ENCODE measurements around the gene FOXN3. TPM values are rescaled to one million over a fixed set of nuclear protein-coding genes. Genes with fewer than 3 reads are reported as not detected.

FOXN3 gene
- total RNA-seq, 1 experiment from 2014 or later, result 8.8 TPM

- ChIA-PET CTCF (no interaction called here), POLR2A (no interaction called here)
- no peak for ATAC-seq
- no peaks in the 10 kb centered on the region for H3K27me3 ChIP-seq (ENCODE audit: control insufficient read depth, insufficient read depth, low read length)
- TF ChIP-seq CTCF (IDR thresholded peaks at IDR 0.05) (no peak), POLR2AphosphoS5 (IDR thresholded peaks at IDR 0.05; ENCODE audit: low read depth, low read length) (no peak), SIN3A (IDR thresholded peaks at IDR 0.05; ENCODE audit: borderline replicate concordance, insufficient read depth, low read depth, low read length) (no peak), TCF7L2 (IDR thresholded peaks at IDR 0.05; ENCODE audit: low read depth, low read length) (no peak)
- TF ChIP-seq, protein P1, sequence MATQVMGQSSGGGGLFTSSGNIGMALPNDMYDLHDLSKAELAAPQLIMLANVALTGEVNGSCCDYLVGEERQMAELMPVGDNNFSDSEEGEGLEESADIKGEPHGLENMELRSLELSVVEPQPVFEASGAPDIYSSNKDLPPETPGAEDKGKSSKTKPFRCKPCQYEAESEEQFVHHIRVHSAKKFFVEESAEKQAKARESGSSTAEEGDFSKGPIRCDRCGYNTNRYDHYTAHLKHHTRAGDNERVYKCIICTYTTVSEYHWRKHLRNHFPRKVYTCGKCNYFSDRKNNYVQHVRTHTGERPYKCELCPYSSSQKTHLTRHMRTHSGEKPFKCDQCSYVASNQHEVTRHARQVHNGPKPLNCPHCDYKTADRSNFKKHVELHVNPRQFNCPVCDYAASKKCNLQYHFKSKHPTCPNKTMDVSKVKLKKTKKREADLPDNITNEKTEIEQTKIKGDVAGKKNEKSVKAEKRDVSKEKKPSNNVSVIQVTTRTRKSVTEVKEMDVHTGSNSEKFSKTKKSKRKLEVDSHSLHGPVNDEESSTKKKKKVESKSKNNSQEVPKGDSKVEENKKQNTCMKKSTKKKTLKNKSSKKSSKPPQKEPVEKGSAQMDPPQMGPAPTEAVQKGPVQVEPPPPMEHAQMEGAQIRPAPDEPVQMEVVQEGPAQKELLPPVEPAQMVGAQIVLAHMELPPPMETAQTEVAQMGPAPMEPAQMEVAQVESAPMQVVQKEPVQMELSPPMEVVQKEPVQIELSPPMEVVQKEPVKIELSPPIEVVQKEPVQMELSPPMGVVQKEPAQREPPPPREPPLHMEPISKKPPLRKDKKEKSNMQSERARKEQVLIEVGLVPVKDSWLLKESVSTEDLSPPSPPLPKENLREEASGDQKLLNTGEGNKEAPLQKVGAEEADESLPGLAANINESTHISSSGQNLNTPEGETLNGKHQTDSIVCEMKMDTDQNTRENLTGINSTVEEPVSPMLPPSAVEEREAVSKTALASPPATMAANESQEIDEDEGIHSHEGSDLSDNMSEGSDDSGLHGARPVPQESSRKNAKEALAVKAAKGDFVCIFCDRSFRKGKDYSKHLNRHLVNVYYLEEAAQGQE (IDR thresholded peaks at IDR 0.05; ENCODE audit: insufficient read depth in 1 of 2, low read depth in 2 of 2, low read length in 1 of 2), result no peak
- H3K4me3 ChIP-seq (ENCODE audit: low read depth in 2 of 2, low read length in 2 of 2), result no peak overlapping the region
- no peaks in the 10 kb centered on the region for H3K36me3 ChIP-seq (ENCODE audit: control insufficient read depth, insufficient read depth, low read length)
- H3K4me1 ChIP-seq (ENCODE audit: control insufficient read depth, insufficient read depth, low read length), result no peaks in the 10 kb centered on the region
- intact Hi-C loops (cut with micrococcal nuclease; ENCODE audit: unreplicated experiment), result no loop called here
- no TSS peak for BruUV-seq (replicated peaks)
- H3K27ac ChIP-seq (ENCODE audit: low read length), result no peak overlapping the region
- no peak for DNase-seq (ENCODE audit: low read depth, low spot score)
- in situ Hi-C loops (cut with HindIII; ENCODE audit: low pct_unique_long_range_greater_than_20kb, low sequenced_read_pairs), result no loop called here
- no peaks in the 10 kb centered on the region for H3K9me3 ChIP-seq (ENCODE audit: control insufficient read depth, insufficient read depth, low read depth, low read length)
Observed at GRCh38 chr14:89408907-89409700, 7.9 kb downstream of the FOXN3 start.

DNA sequence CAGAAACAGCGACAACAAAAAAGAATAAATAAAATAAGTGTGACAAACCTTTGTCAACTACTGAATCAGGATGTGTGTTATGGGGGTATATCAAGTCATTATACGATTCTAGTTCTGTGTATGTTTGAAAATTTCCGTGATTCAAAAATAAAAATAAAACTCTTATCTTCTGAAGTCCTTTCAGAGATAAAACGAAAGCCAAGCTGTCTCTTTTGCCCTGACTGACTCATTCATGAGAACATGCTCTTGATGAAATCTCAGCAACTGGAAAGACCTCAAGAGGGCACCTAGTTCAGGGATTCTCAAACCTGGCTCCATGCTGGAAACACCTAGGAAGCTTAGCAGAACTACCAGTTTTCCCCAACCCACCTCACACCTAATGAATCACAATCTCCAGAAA, 9.2 kb downstream of the FOXN3 start:
- BruUV-seq (replicated peaks), result no TSS peak
- Histone ChIP-seq H3K27me3 (ENCODE audit: control insufficient read depth, insufficient read depth, low read length) (no peaks in the 10 kb centered on the region), H3K27ac (ENCODE audit: low read length) (no peak overlapping the region), H3K4me3 (ENCODE audit: low read depth in 2 of 2, low read length in 2 of 2) (no peak overlapping the region), H3K4me1 (ENCODE audit: control insufficient read depth, insufficient read depth, low read length) (no peaks in the 10 kb centered on the region), H3K9me3 (ENCODE audit: control insufficient read depth, insufficient read depth, low read depth, low read length) (no peaks in the 10 kb centered on the region), H3K36me3 (ENCODE audit: control insufficient read depth, insufficient read depth, low read length) (no peaks in the 10 kb centered on the region)
- POLR2A ChIA-PET, result no interaction called here
- ATAC-seq (no peak), DNase-seq (ENCODE audit: low read depth, low spot score) (no peak)
- CTCF ChIA-PET, result interaction anchor here (0.7 kb wide), 1 partner anchor 488 kb away, joined by 3 read pairs; no protein-coding TSS in a partner anchor
- TF ChIP-seq, protein P1 (IDR thresholded peaks at IDR 0.05; ENCODE audit: insufficient read depth in 1 of 2, low read depth in 2 of 2, low read length in 1 of 2), result no peak
- TF ChIP-seq POLR2AphosphoS5 (IDR thresholded peaks at IDR 0.05; ENCODE audit: low read depth, low read length) (no peak), TCF7L2 (IDR thresholded peaks at IDR 0.05; ENCODE audit: low read depth, low read length) (no peak), CTCF (IDR thresholded peaks at IDR 0.05) (no peak), SIN3A (IDR thresholded peaks at IDR 0.05; ENCODE audit: borderline replicate concordance, insufficient read depth, low read depth, low read length) (no peak)
- intact Hi-C loops (cut with micrococcal nuclease; ENCODE audit: unreplicated experiment) (no loop called here), in situ Hi-C loops (cut with HindIII; ENCODE audit: low pct_unique_long_range_greater_than_20kb, low sequenced_read_pairs) (no loop called here)
